Activated CD4-positive, alpha-beta T cell treated with anti-CD3 and anti-CD28 coated beads, Interleukin-2, amount 50 U/mL, for 16 hours (primary cell): ENCODE data around the gene SNED1.

ENCODE experiments used
- DNase-seq: peaks from one replicate; pipeline ENCODE4 v3.0.0-alpha.2; 2020

Gene SNED1

DNA sequence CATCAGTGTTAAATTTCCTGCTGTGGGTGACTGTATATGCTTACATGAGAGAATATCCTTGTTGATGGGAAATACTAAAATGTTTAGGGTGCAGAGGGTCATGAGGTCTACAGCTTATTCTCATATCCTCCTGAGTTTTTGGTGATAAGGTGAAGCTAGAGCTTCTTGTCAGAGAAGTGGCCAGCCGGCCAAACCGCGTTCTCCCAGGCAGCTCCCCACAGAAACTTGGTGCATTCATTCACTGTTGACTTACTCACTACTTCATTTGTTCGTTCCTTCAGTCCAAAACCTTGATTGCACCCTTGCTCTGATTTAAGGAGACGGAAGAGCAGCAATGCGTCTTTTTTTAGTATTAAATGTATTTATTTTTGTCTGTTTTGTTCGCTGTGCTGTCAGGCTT lies 8.7 kb downstream of the SNED1 start:
- DNase-seq: no peak

DNA sequence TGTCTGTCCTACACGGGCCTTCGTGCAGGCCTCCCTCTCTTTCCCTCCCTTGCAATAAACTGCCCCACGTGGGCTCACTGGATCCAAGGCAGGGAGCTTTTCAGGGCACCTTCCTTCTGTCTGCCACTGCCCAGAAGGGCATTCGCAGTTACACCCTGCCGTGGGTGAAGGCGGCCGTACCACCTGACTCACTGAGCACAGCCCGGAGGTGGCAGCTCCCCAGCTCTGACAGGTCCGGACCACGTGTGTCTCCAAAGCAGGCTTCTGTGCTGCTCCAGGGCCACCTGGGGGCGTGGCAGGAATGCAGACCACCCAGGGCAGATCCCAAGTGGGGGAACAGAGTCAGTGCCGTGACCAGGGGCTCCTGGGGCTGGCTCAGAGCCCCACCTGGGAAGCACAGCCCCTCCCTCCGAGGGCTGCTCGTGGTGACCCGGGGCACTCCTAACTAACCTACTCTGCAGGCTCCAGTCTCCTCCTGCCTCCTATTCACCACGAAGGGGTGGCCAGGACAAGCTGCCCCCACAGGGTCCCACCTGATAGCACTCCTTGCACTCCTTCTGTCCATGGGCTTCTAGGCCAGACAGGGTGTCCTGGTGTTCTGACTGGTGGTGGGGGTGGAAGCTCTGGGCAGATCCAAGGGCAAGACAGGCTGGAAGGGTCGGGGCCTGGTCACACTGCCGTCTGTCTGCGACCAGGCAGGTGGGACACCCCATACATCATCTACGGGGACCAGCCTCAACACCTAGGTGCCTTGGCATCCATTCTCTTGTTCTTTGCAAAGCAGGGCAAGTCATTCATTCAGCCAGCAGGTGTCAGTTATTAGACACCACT lies 9.7 kb downstream of the SNED1 start:
- DNase-seq: no peak

DNA sequence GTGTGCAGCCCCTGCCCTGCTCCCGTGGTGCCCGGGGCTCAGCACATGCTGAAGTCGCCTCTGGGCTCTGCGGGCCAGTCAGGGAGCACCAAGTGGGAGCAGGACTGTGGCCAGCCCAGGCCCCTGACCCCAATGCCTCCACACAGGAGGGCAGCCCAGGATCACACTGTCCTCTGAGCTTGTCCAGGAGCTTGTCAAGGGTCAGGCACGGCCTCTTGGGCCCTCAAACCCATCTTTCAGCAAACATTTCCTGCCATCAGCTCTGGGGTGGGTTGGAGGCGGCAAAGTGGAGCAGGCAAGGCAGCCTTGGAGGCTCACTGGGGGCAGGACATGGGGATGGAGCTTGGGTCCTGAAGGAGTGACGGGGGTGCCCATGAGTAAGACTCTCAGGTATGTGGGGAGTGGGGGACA lies 10.3 kb downstream of the SNED1 start:
- no peak for DNase-seq

DNA sequence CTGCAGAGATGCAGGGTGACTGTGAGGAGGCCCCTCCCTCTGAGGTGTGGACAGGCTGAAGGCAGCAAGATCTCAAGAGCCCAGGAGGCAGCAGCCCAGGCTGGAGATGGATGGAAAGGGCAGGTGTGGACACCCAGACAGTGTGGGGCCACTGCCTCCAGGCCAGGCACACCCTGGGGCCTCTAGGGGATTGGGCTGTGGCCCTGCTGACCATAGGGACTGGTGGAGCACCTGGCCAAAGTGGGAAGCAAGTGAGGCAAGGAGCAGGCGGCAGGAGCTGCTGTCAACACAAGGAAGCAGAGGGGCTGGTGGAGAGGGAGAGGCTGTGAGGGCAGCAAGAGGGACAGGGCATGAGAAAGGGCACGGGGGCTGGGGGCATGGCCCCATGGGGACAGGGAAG lies 10.8 kb downstream of the SNED1 start:
- no peak for DNase-seq

DNA sequence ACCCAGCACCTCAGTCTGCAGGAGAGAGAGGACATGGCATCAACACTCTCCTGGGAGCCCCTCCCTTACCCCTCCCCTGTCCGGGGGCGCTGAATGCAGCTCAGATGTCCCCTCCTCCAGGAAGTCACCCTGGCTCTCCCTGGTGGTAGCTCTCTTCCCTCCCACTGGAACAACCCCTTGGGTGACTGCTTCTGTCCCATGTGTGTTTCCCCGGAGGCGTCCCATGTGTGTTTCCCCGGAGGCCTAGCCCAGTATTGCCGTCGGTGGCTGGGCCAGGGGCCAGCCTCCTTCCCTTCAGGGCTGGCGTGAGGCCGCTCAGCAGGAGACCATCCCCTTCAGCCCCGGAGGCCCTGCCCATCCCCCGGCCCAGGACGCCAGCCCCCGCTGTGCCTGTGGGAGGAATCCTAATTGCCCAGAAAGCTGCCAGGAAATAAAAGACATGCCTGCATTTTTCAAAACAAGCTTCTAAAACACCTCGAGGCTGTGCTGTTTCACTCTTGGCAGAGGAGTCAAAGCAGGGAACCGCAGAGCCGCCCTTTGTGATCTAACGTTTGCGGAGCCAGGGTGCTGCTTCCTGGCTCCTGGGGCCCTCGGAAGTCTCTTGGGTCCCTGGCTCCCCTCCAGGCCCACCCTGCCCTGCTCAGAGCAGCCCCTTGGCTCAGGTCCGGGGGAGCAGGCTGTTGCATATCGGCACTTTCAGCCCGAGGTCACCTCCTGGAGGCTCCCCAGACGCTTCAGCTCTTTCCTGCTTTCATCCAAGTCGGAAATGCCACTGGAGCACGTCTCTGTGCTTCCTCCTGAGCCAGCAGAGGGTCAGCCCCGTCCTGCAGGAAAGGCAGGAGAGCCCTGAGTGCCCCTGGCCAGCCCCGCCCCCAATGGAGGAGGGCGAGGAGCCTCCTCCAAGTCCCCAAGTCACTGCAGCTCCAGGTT lies 11.4 kb downstream of the SNED1 start:
- peak; percentile 28 for DNase-seq

DNA sequence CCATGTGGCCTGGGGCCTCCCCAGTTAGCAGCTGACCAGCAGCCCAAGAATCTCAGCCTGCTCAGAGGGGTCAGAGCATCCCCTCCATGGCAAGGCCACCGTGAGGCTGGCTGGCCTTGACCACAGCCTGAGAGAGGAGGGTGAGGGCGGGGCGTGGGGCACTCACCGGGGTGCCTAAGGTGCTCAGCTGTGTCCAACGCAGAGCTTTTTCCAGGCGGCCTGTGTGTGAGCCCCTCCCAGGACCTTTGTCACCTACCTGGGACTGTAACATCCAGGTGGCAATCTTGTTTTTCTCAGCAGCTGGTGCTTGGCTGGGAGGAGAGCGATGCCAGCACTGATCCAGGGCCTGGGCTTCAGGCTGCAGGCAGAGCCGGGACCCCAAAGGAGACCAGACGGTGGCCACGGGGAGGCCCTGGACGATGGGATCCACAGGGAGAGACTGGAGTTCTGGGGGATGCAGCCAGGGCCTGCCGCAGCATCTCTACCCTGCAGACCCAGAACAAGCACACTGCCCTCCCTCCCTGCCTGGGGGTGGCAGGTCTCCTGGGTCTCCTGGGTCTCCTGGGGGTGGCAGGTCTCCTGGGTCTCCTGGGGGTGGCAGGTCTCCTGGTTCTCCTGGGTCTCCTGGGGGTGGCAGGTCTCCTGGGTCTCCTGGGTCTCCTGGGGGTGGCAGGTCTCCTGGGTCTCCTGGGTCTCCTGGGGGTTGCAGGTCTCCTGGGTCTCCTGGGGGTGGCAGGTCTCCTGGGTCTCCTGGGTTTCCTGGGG lies 12.3 kb downstream of the SNED1 start:
- DNase-seq: no peak

GRCh38 chr2:241011296-241011600 lies 12.8 kb downstream of the SNED1 start:
- no peak for DNase-seq

- no peak for DNase-seq
Observed at GRCh38 chr2:241011751-241012510, 13.5 kb downstream of the SNED1 start.

GRCh38 chr2:241014224-241014623 lies 15.8 kb downstream of the SNED1 start:
- no peak for DNase-seq

GRCh38 chr2:241014764-241015163 lies 16.3 kb downstream of the SNED1 start:
- DNase-seq: no peak

DNA sequence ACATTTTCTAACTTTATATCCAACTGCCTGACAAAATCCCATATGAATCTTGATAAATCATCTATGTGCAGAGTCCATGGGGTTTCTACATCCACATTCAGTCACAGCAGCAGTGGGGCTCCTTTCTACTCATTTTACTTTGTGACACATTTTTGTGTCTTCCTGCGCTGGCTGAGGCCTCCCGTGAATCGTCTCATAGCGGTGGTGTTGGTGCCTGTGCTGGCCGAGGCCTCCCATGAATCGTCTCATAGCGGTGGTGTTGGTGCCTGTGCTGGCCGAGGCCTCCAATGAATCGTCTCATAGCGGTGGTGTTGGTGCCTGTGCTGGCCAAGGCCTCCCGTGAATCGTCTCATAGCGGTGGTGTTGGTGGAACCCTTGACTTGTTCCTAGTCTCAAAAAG lies 17.0 kb downstream of the SNED1 start:
- no peak for DNase-seq

DNA sequence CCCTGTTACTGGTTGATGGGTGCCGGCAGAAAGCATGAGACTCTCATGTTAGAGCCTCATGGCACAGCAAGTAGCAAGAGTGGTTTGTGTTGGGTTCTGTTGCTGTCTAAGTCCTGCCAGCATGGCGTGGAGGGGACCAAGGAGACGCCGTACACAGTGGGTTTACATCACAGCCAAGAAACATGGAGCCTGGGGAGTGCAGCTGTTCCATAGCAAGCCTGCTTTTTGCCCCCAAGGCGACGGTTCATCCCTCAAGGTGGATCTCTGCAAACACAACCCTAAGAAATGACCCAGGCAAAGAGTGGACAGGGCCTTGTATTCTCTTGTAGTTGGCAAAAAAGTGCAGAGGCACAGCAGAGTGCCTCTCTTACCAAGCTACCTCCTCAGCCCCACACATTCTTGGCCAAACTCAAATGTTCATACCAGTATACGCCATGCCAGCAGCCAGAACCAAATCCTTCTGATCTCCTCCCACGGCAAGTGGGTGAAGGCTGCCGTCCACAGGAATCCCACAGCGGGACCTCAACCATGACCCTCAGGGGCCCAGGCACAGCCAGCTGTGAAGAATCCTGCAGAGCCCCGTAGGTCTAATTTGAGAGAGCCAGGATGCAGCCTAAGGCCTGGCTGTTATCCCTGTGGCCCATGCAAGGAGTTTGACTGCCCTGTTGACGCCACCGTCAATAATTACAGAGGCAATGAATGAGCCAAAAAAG lies 19.0 kb downstream of the SNED1 start:
- DNase-seq: no peak

DNA sequence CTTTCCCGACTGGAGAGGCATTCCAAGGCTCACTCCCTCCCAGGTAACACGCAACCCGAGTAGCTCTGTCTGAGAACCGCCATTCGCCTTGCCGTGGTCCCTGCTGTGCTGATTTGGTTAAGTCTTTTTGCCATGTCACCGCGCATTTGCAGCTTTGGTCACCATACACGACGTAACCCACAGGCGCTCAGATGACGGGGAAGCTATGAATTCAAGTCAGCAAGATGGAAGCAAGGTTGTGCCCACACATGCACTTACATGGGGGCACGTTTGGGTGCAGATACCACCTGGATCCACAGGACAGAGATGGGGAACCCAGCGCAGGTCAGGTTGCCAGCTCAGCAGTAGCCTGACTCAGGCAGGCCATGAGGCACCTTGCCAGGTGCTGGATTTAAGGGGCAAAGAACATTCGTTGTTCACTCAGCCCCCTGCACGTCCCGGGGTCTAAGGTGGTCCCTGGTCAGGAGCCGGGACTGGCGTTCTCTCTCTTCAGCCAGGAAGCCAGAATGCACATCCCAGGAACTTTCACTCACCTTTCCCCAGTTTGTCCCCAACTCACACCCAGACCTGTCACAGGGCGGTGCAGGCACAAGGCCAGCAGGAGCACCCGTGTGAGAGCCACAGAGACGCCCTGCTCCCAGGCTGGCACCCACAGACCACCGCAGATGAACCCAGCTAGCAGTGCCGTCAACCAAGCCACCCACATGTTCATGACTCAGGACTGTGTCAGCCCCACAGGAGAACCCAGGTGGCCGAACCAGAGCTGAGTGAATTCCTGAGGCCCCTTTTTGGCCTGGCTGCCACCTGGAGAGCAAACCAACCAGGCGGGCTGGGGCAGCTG lies 19.9 kb downstream of the SNED1 start:
- DNase-seq: no peak

DNA sequence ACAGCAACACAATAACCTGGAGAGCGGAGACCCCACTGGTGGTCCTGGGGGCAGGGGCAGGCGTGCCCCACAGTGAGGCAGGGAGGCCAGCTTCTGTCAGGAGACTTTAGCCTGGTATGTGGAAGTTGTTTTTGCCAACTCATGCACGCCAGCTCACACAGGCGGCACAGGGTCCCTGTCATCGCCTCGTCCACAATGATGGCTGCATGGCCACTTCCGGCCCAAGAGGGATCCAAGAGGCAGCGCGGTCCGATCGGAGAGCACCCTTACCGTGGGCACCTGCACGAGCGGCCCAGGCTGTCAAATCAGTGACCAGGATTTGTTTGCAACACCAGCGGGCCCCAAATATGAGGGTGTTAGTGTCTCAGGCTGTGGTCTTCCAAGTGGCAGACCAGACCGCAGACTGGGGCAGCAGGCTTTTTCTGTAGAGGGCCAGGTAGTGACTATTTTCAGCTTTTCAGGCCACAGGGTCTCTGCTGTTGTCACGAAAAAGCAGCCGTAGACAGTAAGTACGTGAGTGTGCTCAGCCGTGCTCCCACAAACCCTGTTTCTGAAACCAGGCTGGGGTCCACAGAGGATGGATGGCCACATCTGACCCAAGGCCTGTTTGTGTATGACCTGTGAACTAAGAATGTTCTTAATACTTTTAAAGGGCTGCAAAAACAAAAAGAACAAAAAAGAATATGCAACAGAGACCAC lies 21.2 kb downstream of the SNED1 start:
- no peak for DNase-seq

DNA sequence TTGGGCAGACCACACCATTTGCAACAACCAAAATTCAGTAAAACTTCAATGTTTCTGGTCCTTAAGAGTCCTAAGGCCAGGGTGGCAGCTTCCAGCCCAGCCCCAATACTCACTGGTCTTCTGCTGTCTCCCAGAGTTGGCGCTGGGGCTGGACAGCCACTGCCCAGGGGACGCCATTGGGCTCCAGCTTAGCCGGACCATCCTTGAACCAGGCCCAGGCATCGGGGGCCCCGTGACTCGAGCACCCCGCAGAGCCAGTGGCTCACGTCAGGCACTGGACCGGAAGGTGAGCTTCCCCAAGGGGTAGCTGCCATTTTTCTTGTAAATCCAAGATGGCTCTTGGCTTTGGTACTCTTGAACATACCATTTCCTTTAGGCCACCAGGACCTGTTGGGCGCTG lies 21.8 kb downstream of the SNED1 start:
- DNase-seq: no peak

DNA sequence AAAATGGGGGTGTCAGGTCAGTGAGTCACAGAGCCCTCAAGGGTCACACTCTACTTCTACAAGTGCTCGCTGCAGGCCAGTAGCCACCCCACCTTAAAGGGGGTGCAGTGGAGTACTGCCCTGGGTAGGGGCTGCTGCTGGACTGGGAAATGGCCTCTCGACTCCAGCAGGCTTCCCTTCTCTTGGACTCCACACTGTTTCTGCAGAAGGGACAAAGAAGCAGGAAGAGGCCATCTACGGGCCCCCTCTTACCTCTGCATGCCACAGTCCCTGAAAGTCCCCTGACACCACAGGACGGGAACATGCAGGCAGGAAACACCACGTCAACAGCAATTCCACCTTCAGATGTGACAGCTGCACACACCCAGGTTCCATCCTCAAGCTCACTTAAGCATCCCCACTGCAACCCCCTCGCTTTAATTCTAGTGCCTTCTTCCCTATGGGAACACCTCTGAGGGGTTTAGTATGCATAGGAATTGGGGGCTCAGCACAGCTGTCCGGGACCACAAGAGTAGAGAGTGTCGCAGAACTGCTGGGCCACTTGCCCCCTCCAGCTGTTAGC lies 22.3 kb downstream of the SNED1 start:
- no peak for DNase-seq

DNA sequence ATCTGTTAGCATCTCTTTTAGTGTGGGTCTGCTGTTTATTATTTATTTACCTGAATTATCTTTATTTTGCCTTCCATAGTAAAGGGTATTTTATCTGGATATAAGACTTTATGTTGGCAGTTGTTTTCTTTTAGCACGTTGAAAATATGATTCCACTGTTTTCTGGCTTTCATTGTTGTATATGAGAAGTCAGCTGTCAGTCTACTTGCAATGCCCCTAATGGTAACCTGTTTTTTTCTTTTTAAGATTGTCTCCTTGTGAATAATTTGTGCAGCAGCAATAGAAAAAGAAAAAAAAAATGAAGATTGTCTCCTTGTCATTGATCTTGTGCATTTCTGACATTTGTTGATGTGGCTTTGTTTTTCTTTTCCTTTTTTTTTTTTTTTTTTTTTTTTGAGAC lies 27.2 kb downstream of the SNED1 start:
- no peak for DNase-seq

GRCh38 chr2:241029599-241030332 lies 31.3 kb downstream of the SNED1 start:
- no peak for DNase-seq

- no peak for DNase-seq
Observed at GRCh38 chr2:241030333-241030680, 31.9 kb downstream of the SNED1 start.
